ENCODE measurements around the gene DDRGK1.
A peak's percentile ranks its signal among the peaks of the same experiment; 100 is the strongest.

The DDRGK1 gene

GRCh38 chr20:3242172-3242692 is 37.8 kb upstream of the DDRGK1 start:
- POLR2A ChIA-PET, result interaction anchor here (0.6 to 1.1 kb wide), 2 partner anchors 229 to 590 kb away, joined by 3 read pairs; partner anchors contain the start of genes ATRN and NOP56
- CTCF ChIA-PET, result interaction anchor here (0.7 kb wide), 1 partner anchor 25 kb away, joined by 3 read pairs; no protein-coding TSS in a partner anchor
- no peak overlapping the region for H3K4me3 ChIP-seq (ENCODE audit: low read depth, low read length)
- DNase-seq (ENCODE audit: low read depth, low spot score), result no peak
- no peak for TF ChIP-seq CTCF (IDR thresholded peaks at IDR 0.05; ENCODE audit: insufficient read depth, low read length, missing control alignments)

- H3K4me3 ChIP-seq (ENCODE audit: low read depth, low read length), result no peak overlapping the region
- POLR2A ChIA-PET, result no interaction called here
- TF ChIP-seq CTCF (IDR thresholded peaks at IDR 0.05; ENCODE audit: insufficient read depth, low read length, missing control alignments), result no peak
- DNase-seq (ENCODE audit: low read depth, low spot score), result no peak
- CTCF ChIA-PET, result interaction anchor here (1.1 kb wide), 1 partner anchor 9 kb away, joined by 3 read pairs; no protein-coding TSS in a partner anchor
These were observed 36.4 kb upstream of the DDRGK1 start for GRCh38 chr20:3240776-3241363.

GRCh38 chr20:3239867-3240775 is 35.6 kb upstream of the DDRGK1 start:
- ChIA-PET POLR2A (interaction anchor here (1.0 kb wide), 2 partner anchors 9 to 37 kb away, joined by 3 to 5 read pairs; no protein-coding TSS in a partner anchor), CTCF (interaction anchor here (1.1 to 2.0 kb wide), 3 partner anchors 7 to 22 kb away, joined by 3 to 7 read pairs (median 6); no protein-coding TSS in a partner anchor)

GRCh38 chr20:3239026-3239866 is 34.8 kb upstream of the DDRGK1 start, which contains the start of gene SLC4A11:
Gene SLC4A11 (minus strand): TSS chr20:3239190. CDS start chr20:3239137, 53 bp downstream.
- ChIA-PET POLR2A (interaction anchor here (0.6 to 1.0 kb wide), 3 partner anchors 9 to 556 kb away, joined by 3 to 5 read pairs (median 3); no protein-coding TSS in a partner anchor), CTCF (interaction anchor here (1.2 to 2.0 kb wide), 3 partner anchors 8 to 75 kb away, joined by 3 to 7 read pairs (median 6); no protein-coding TSS in a partner anchor)
- TF ChIP-seq CTCF (IDR thresholded peaks at IDR 0.05; ENCODE audit: insufficient read depth, low read length, missing control alignments), result no peak
- H3K4me3 ChIP-seq (ENCODE audit: low read depth, low read length), result peak within 1 kb of the TSS; percentile 55
- DNase-seq (ENCODE audit: low read depth, low spot score), result no peak

More at GRCh38 chr20:3239867-3240775, 35.6 kb upstream of the DDRGK1 start:
- no peak for TF ChIP-seq CTCF (IDR thresholded peaks at IDR 0.05; ENCODE audit: insufficient read depth, low read length, missing control alignments)
- no peak for DNase-seq (ENCODE audit: low read depth, low spot score)
- H3K4me3 ChIP-seq (ENCODE audit: low read depth, low read length), result peak overlapping the region; percentile 55

- ChIA-PET POLR2A (no interaction called here), CTCF (interaction anchor here (0.6 to 2.0 kb wide), 4 partner anchors 9 to 75 kb away, joined by 3 to 7 read pairs (median 4); no protein-coding TSS in a partner anchor)
- peak overlapping the region; percentile 55 for H3K4me3 ChIP-seq (ENCODE audit: low read depth, low read length)
- no peak for TF ChIP-seq CTCF (IDR thresholded peaks at IDR 0.05; ENCODE audit: insufficient read depth, low read length, missing control alignments)
- DNase-seq (ENCODE audit: low read depth, low spot score), result no peak
These were observed 34.1 kb upstream of the DDRGK1 start for GRCh38 chr20:3238616-3239025.
